DOHH2 (cell line): ENCODE data around the gene B4GALT2.
A peak's percentile ranks its signal among the peaks of the same experiment; 100 is the strongest.

Experiments used
- H3F3A ChIP-seq: fragments of 200-600 bp; sonication (generic), shearing (Covaris generic); 2 replicates; pipeline ENCODE4 v1.6.0; 2016; ENCODE audit warnings: antibody characterized with exemption, mild to moderate bottlenecking; ENCODE audit not compliant: control insufficient read depth, insufficient read depth
- H3K27ac ChIP-seq: fragments of 200-600 bp; sonication (generic); 2 replicates; pipeline ENCODE4 v1.5.1; 2014; ENCODE audit warnings: low read depth, mild to moderate bottlenecking, low read length, moderate library complexity
- H3K27me3 ChIP-seq: fragments of 200-600 bp; sonication (generic); 2 replicates; pipeline ENCODE4 v1.6.1; 2014; ENCODE audit warnings: mild to moderate bottlenecking, low read length, mixed read lengths; ENCODE audit not compliant: control insufficient read depth
- H3K36me3 ChIP-seq: fragments of 200-600 bp; sonication (generic); 2 replicates; pipeline ENCODE4 v1.6.1; 2014; ENCODE audit warnings: mild to moderate bottlenecking, low read length, moderate library complexity, mixed read lengths; ENCODE audit not compliant: control insufficient read depth
- H3K4me1 ChIP-seq: fragments of 200-600 bp; sonication (generic); 2 replicates; pipeline ENCODE4 v1.6.1; 2014; ENCODE audit warnings: mild to moderate bottlenecking, low read length, mixed read lengths; ENCODE audit not compliant: control insufficient read depth
- H3K4me2 ChIP-seq: fragments of 200-600 bp; sonication (generic); 2 replicates; pipeline ENCODE4 v1.6.0; 2014; ENCODE audit warnings: mild to moderate bottlenecking, low read length, moderate library complexity
- H3K4me3 ChIP-seq: fragments of 200-600 bp; sonication (generic); 2 replicates; pipeline ENCODE4 v1.5.1; 2014; ENCODE audit warnings: mild to moderate bottlenecking, low read length, mixed read lengths
- H3K79me2 ChIP-seq: fragments of 200-600 bp; sonication (generic); 2 replicates; pipeline ENCODE4 v1.6.1; 2014; ENCODE audit warnings: mild to moderate bottlenecking, low read length, mixed read lengths; ENCODE audit not compliant: control insufficient read depth
- H3K9me2 ChIP-seq: fragments of 200-600 bp; sonication (generic); replicated peaks from 2 replicates; pipeline ENCODE4 v1.6.1; 2014; ENCODE audit warnings: mild to moderate bottlenecking, low read length, mixed read lengths; ENCODE audit not compliant: control insufficient read depth
- H3K9me3 ChIP-seq: fragments of 200-600 bp; sonication (generic); 2 replicates; pipeline ENCODE4 v1.6.1; 2014; ENCODE audit warnings: antibody characterized with exemption, low read length, mixed read lengths; ENCODE audit not compliant: control insufficient read depth, insufficient read depth
- H4K20me1 ChIP-seq: fragments of 200-600 bp; sonication (generic); 2 replicates; pipeline ENCODE4 v1.6.0; 2014; ENCODE audit warnings: low read depth, mild to moderate bottlenecking, antibody characterized with exemption, low read length, moderate library complexity; ENCODE audit not compliant: control insufficient read depth, insufficient read depth
- CTCF ChIP-seq: fragments of 200-600 bp; sonication (generic); IDR thresholded peaks from one replicate; pipeline ENCODE4 v1.5.1; 2014; ENCODE audit warnings: antibody characterized with exemption, mild to moderate bottlenecking, low read depth, low read length; ENCODE audit not compliant: poor library complexity, severe bottlenecking
- EZH2phosphoT487 ChIP-seq: fragments of 200-600 bp; sonication (generic); IDR thresholded peaks from 2 replicates; pipeline ENCODE4 v1.6.1; 2017; ENCODE audit warnings: borderline replicate concordance, mild to moderate bottlenecking, antibody characterized with exemption, low read length, moderate library complexity, mixed read lengths

The B4GALT2 gene

GRCh38 chr1:43969416-43969745 lies 9.6 kb upstream of the B4GALT2 start:
- Histone ChIP-seq H3K9me2 (no peaks in the 10 kb centered on the region), H3K4me3 (peak overlapping the region; percentile 95), H3K36me3 (peaks cover 36% of the 10 kb centered on the region), H3K4me2 (peak overlapping the region; percentile 89), H3K27me3 (no peaks in the 10 kb centered on the region), H3K4me1 (peaks cover 25% of the 10 kb centered on the region), H3K9me3 (no peaks in the 10 kb centered on the region), H4K20me1 (no peaks in the 10 kb centered on the region), H3F3A (peaks cover 12% of the 10 kb centered on the region; the same call in 1 of the 2 replicates), H3K79me2 (peaks cover 21% of the 10 kb centered on the region), H3K27ac (no peak overlapping the region)
- no peak for TF ChIP-seq CTCF
- TF ChIP-seq EZH2phosphoT487: no peak

- H3K4me3 ChIP-seq: peak within 1 kb of the TSS; percentile 95
- peaks cover 12% of the 10 kb centered on the region; the same call in 1 of the 2 replicates for H3F3A ChIP-seq
- peaks cover 25% of the 10 kb centered on the region for H3K4me1 ChIP-seq
- H3K4me2 ChIP-seq: peak within 1 kb of the TSS; percentile 89
- H3K9me2 ChIP-seq: no peaks in the 10 kb centered on the region
- H3K79me2 ChIP-seq: peaks cover 23% of the 10 kb centered on the region
- TF ChIP-seq CTCF: peak; percentile 42
- TF ChIP-seq EZH2phosphoT487: no peak
- no peaks in the 10 kb centered on the region for H3K27me3 ChIP-seq
- H3K27ac ChIP-seq: no peak within 1 kb of the TSS
- no peaks in the 10 kb centered on the region for H4K20me1 ChIP-seq
- no peaks in the 10 kb centered on the region for H3K9me3 ChIP-seq
- peaks cover 36% of the 10 kb centered on the region for H3K36me3 ChIP-seq
Measured at GRCh38 chr1:43969746-43970466, 9.1 kb upstream of the B4GALT2 start, which contains the start of gene DPH2. DPH2 (plus strand) TSS chr1:43970010; CDS start chr1:43970176, 166 bp downstream.

- peaks cover 25% of the 10 kb centered on the region for H3K4me1 ChIP-seq
- peak overlapping the region; percentile 95 for H3K4me3 ChIP-seq
- H3K4me2 ChIP-seq: peak overlapping the region; percentile 89
- H3K9me2 ChIP-seq: no peaks in the 10 kb centered on the region
- H3K27ac ChIP-seq: no peak overlapping the region
- H3F3A ChIP-seq: peaks cover 12% of the 10 kb centered on the region; the same call in 1 of the 2 replicates
- H3K27me3 ChIP-seq: no peaks in the 10 kb centered on the region
- H4K20me1 ChIP-seq: no peaks in the 10 kb centered on the region
- H3K79me2 ChIP-seq: peaks cover 29% of the 10 kb centered on the region
- TF ChIP-seq EZH2phosphoT487 (no peak), CTCF (no peak)
- peaks cover 42% of the 10 kb centered on the region for H3K36me3 ChIP-seq
- H3K9me3 ChIP-seq: no peaks in the 10 kb centered on the region
Measured at GRCh38 chr1:43970502-43970901, 8.5 kb upstream of the B4GALT2 start.
